ENCODE measurements around the gene HOXA13. TPM values are rescaled to one million over a fixed set of nuclear protein-coding genes. Genes with fewer than 3 reads are reported as not detected.

The HOXA13 gene
- total RNA-seq, 1 experiment from 2014 or later: 0.35 TPM

DNA sequence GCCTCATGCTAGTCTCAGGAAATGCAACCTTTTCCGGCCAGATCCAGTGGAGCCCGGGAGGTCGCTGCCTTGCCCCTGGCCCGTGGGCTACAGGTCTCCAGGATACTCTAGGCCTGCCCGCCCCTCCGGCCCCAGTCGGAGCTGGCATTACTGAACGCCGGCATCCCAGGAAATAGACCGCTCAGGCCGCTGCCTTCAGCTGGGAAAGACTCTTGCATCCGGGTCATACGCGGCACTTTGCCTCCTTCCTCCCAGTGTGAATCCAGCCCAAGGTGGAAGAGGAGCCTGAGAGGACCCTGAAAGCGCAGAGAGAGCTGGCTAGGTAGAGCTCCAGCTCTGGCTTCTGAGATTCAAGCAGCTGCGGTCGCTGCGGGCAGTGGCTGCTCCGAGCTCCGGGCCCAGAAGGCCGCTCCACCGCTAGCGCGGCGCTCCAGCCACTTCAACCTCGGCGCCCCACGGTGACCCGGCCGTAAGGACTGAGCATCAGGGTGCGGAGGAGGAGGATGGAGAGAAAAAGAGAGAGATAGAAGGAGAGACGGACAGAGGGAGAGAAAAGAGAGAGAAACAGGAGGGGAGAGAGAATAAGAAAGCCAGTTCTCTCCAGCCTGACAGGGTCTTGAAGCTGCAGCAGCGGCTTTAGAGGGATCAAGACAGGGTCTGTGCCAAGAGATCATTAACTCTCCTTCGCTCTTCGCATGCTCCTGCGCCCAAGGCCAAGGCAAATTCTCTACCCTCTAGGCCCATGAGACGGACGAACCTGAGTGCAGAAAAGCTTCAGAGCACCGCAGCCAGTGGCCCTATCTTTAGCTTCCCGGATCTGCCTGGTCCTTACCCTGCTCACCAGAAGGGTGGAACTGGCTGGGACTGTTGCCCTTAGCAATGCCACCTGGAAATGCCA, 24.0 kb downstream of the HOXA13 start:
- no peak for TF ChIP-seq EZH2 (IDR thresholded peaks at IDR 0.05; ENCODE audit: low read depth)
- TF ChIP-seq, protein P1, sequence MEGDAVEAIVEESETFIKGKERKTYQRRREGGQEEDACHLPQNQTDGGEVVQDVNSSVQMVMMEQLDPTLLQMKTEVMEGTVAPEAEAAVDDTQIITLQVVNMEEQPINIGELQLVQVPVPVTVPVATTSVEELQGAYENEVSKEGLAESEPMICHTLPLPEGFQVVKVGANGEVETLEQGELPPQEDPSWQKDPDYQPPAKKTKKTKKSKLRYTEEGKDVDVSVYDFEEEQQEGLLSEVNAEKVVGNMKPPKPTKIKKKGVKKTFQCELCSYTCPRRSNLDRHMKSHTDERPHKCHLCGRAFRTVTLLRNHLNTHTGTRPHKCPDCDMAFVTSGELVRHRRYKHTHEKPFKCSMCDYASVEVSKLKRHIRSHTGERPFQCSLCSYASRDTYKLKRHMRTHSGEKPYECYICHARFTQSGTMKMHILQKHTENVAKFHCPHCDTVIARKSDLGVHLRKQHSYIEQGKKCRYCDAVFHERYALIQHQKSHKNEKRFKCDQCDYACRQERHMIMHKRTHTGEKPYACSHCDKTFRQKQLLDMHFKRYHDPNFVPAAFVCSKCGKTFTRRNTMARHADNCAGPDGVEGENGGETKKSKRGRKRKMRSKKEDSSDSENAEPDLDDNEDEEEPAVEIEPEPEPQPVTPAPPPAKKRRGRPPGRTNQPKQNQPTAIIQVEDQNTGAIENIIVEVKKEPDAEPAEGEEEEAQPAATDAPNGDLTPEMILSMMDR (conservative IDR thresholded peaks at IDR 0.05): no peak
- Histone ChIP-seq H4K20me1 (ENCODE audit: insufficient read depth) (no peaks in the 10 kb centered on the region), H3K4me2 (no peak overlapping the region), H3K79me2 (ENCODE audit: low read depth) (no peaks in the 10 kb centered on the region), H3K9me2 (ENCODE audit: insufficient read depth) (no peaks in the 10 kb centered on the region), H3K4me3 (no peak overlapping the region), H3K9me3 (ENCODE audit: insufficient read depth, low read depth) (no peaks in the 10 kb centered on the region), H3K4me1 (replicated peaks; ENCODE audit: insufficient read depth) (peaks cover 3% of the 10 kb centered on the region), H3K27ac (no peak overlapping the region), H2AFZ (no peak overlapping the region), H3K27me3 (ENCODE audit: insufficient read depth, low read depth) (no peaks in the 10 kb centered on the region), H3F3A (ENCODE audit: insufficient read depth, low read depth) (peaks cover 12% of the 10 kb centered on the region; the same call in 1 of the 2 replicates), H3K36me3 (ENCODE audit: low read depth) (no peaks in the 10 kb centered on the region)
- DNase-seq: no peak
- ChIA-PET CTCF (interaction anchor here (0.5 to 1.0 kb wide), 4 partner anchors 20 to 494 kb away, joined by 3 to 8 read pairs (median 3); no protein-coding TSS in a partner anchor), POLR2A (ENCODE audit: unreplicated experiment) (no interaction called here)
- BruUV-seq (replicated peaks): no TSS peak
- intact Hi-C loops (cut with micrococcal nuclease; ENCODE audit: unreplicated experiment): no loop called here

DNA sequence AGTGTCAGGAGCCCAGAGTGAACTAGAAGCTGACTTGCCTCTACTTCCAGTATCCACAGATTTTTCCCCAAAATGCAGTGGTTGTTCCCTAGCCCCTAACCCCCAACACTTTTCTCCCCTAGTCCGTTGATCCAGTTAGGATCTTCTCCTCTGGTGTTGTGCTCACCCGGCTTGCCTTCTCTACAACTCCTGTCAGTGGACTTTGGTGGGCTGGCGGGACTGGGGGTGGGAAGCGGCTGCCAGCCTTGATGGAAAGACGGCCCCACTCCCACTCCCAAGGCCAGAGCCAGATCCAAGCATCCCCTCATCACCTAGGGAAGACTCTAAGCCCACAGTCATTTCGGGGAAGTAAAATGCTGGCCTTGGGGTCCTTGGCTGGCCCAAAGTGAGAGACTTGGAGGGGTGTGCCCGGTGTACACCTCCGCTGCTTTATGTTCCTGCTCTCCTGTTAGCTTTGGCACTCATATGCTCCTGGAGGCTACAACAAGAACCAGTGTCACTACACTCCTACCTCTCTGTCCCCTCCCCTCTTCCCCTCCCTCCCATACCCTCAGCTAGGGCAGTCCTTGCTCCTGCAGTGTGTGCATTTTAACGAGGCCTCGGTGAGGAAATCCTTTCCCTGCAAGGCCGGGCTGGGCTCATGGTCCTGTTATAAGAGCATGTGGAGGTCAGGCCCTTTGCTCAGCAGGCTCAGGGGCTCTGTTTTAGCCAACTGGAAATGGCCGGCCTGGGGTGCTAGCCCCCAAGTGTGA, 24.8 kb downstream of the HOXA13 start:
- ChIA-PET POLR2A (ENCODE audit: unreplicated experiment) (no interaction called here), CTCF (interaction anchor here (0.6 kb wide), 1 partner anchor 55 kb away, joined by 3 read pairs; no protein-coding TSS in a partner anchor)
- H3K27me3 ChIP-seq (ENCODE audit: insufficient read depth, low read depth): no peaks in the 10 kb centered on the region
- no peaks in the 10 kb centered on the region for H3K36me3 ChIP-seq (ENCODE audit: low read depth)
- no peak overlapping the region for H3K27ac ChIP-seq
- no peak for DNase-seq
- TF ChIP-seq EZH2 (IDR thresholded peaks at IDR 0.05; ENCODE audit: low read depth): no peak
- TF ChIP-seq, protein P1 (conservative IDR thresholded peaks at IDR 0.05): no peak
- H3K79me2 ChIP-seq (ENCODE audit: low read depth): no peaks in the 10 kb centered on the region
- no peak overlapping the region for H2AFZ ChIP-seq
- H3K4me3 ChIP-seq: no peak overlapping the region
- no peaks in the 10 kb centered on the region for H4K20me1 ChIP-seq (ENCODE audit: insufficient read depth)
- peaks cover 18% of the 10 kb centered on the region; the same call in 1 of the 2 replicates for H3F3A ChIP-seq (ENCODE audit: insufficient read depth, low read depth)
- H3K4me2 ChIP-seq: no peak overlapping the region
- no peaks in the 10 kb centered on the region for H3K9me3 ChIP-seq (ENCODE audit: insufficient read depth, low read depth)
- peaks cover 12% of the 10 kb centered on the region for H3K4me1 ChIP-seq (replicated peaks; ENCODE audit: insufficient read depth)
- H3K9me2 ChIP-seq (ENCODE audit: insufficient read depth): no peaks in the 10 kb centered on the region
- intact Hi-C loops (cut with micrococcal nuclease; ENCODE audit: unreplicated experiment): no loop called here
- BruUV-seq (replicated peaks): no TSS peak

DNA sequence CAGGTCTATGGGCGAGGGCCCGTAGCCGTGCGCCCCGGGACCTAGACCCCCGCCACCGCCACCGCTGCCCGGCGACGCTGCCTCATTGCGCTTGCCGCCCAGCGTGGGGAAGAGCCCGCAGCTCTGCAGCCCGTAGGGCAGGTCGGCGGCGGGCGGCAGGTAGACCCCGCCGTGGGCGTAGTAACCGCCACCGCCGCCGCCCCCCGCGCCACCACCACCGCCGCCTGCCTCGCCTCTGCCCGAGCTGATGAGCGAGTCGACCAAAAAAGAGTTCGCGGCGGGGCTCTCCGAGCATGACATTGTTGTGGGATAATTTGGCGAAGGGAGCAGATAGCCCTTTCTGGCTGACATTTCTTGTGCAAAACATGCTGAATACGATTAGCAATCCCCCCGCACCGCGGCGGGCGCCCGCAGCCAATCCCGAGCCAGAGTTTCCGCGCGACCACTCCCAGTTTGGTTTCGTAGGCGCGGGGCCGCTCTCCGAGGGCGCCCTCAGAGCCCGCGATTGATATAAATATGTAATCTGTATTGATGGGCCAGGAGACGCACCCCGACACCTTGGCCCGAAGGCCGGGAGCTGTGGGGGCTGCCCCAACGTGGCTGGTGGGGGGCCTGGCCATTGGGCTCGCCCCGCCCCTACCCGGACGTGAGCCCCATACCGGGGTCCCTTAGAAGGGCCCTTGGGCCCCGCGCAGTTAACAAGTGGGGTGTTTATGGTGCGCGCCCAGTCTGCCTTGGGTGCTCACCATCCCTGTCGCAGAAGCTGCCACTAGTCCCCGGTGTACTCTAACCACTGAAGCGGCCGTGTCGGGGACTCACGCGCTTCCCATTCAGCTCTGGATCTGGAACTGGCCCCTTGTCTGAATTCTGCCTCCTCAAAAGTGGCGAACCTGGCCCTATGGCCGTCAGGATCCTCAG, 25.7 kb downstream of the HOXA13 start, which contains the start of gene HOXA10:
Gene HOXA10, minus strand, starts transcription at position 365 of the 918 bp plus-strand sequence. Its CDS starts 14 bp downstream, at position 351.
- Histone ChIP-seq H3K4me1 (replicated peaks; ENCODE audit: insufficient read depth) (peaks cover 13% of the 10 kb centered on the region), H3K9me2 (ENCODE audit: insufficient read depth) (no peaks in the 10 kb centered on the region), H4K20me1 (ENCODE audit: insufficient read depth) (no peaks in the 10 kb centered on the region), H3K4me3 (no peak within 1 kb of the TSS), H3K36me3 (ENCODE audit: low read depth) (no peaks in the 10 kb centered on the region), H3K27me3 (ENCODE audit: insufficient read depth, low read depth) (no peaks in the 10 kb centered on the region), H3K4me2 (no peak within 1 kb of the TSS), H3K9me3 (ENCODE audit: insufficient read depth, low read depth) (no peaks in the 10 kb centered on the region), H3F3A (ENCODE audit: insufficient read depth, low read depth) (peaks cover 18% of the 10 kb centered on the region; the same call in 1 of the 2 replicates), H2AFZ (no peak within 1 kb of the TSS), H3K27ac (no peak within 1 kb of the TSS), H3K79me2 (ENCODE audit: low read depth) (no peaks in the 10 kb centered on the region)
- no TSS peak for BruUV-seq (replicated peaks)
- no peak for TF ChIP-seq EZH2 (IDR thresholded peaks at IDR 0.05; ENCODE audit: low read depth)
- TF ChIP-seq, protein P1 (conservative IDR thresholded peaks at IDR 0.05): no peak
- ChIA-PET POLR2A (ENCODE audit: unreplicated experiment) (no interaction called here), CTCF (no interaction called here)
- intact Hi-C loops (cut with micrococcal nuclease; ENCODE audit: unreplicated experiment): no loop called here
- DNase-seq: no peak
